K562 (cell line): ENCODE results near the gene WNT6. TPM values are rescaled to one million over a fixed set of nuclear protein-coding genes. Genes with fewer than 3 reads are reported as not detected.

Experiments used
- BDP1 ChIP-seq: IDR thresholded peaks from 3 replicates; pipeline ENCODE4 v1.6.1; 2011; ENCODE audit not compliant: insufficient read length, insufficient read depth
- FOXJ2 ChIP-seq: fragments of 200-800 bp; sonication (Bioruptor generic); IDR thresholded peaks from 2 replicates; pipeline ENCODE4 v1.6.1; 2016; ENCODE audit warnings: missing genetic modification characterization, missing compliant biosample characterization
- KDM4B ChIP-seq, 2 experiments: fragments of 450-650 bp in 1 of 2; sonication (generic) in 1 of 2; IDR thresholded peaks; 2 replicates each; pipeline ENCODE4 v1.6.1; 2016 to 2017; ENCODE audit warnings: borderline replicate concordance in 2 of 2, antibody characterized with exemption in 1 of 2, low read depth in 1 of 2, mild to moderate bottlenecking in 1 of 2
- LCOR ChIP-seq: sonication (generic); formaldehyde crosslinking; IDR thresholded peaks from 2 replicates; pipeline ENCODE4 v1.8.0; 2022; ENCODE audit warnings: mild to moderate bottlenecking, missing genetic modification reagents
- PRMT5 ChIP-seq: sonication (generic); formaldehyde crosslinking; IDR thresholded peaks from 2 replicates; pipeline ENCODE4 v1.5.0; 2020; ENCODE audit warnings: missing genetic modification reagents
- RBM15 ChIP-seq: fragments of 200-400 bp; formaldehyde crosslinking; IDR thresholded peaks from 2 replicates; pipeline ENCODE4 v1.6.1; 2018; ENCODE audit warnings: mild to moderate bottlenecking, low read length, moderate library complexity; ENCODE audit not compliant: insufficient read depth
- RBM34 ChIP-seq: fragments of 200-400 bp; formaldehyde crosslinking; IDR thresholded peaks from 2 replicates; pipeline ENCODE4 v1.6.1; 2018; ENCODE audit warnings: low read length, borderline replicate concordance; ENCODE audit not compliant: insufficient read depth
- RFX5 ChIP-seq: IDR thresholded peaks from 2 replicates; pipeline ENCODE4 v1.6.1; 2011; ENCODE audit warnings: low read depth, mild to moderate bottlenecking, improper control_type of control experiment, low read length
- SMARCC2 ChIP-seq: fragments of 450-650 bp; IDR thresholded peaks from 2 replicates; pipeline ENCODE4 v1.6.1; 2017; ENCODE audit warnings: antibody characterized with exemption, moderate library complexity, mild to moderate bottlenecking, low read depth
- SMC3 ChIP-seq: conservative IDR thresholded peaks from 2 replicates; pipeline ENCODE4 v1.6.1; 2011; ENCODE audit warnings: low read depth, low read length, improper control_type of control experiment; ENCODE audit not compliant: insufficient read depth
- SP2 ChIP-seq: IDR thresholded peaks from 2 replicates; pipeline ENCODE4 v1.6.1; 2011; ENCODE audit warnings: mild to moderate bottlenecking, low read depth, low read length, moderate library complexity; ENCODE audit not compliant: poor library complexity, severe bottlenecking; ENCODE audit errors: extremely low read depth
- TFAM ChIP-seq: fragments of 250-450 bp; sonication (Bioruptor Pico); conservative IDR thresholded peaks from 2 replicates; pipeline ENCODE4 v1.5.0; 2021; ENCODE audit warnings: mild to moderate bottlenecking, moderate library complexity
- ZEB2 ChIP-seq: fragments of 450-650 bp; IDR thresholded peaks from 2 replicates; pipeline ENCODE4 v1.6.1; 2016
- ZNF445 ChIP-seq: fragments of 250-450 bp; sonication (Bioruptor Pico); IDR thresholded peaks from 2 replicates; pipeline ENCODE4 v1.4.0; 2020; ENCODE audit warnings: low read depth, mild to moderate bottlenecking, moderate library complexity
- ZNF507 ChIP-seq: conservative IDR thresholded peaks from 2 replicates; pipeline ENCODE4 v1.6.1; 2017; ENCODE audit warnings: missing genetic modification characterization, missing compliant biosample characterization
- ZNF644 ChIP-seq: fragments of 200-800 bp; sonication (Bioruptor generic); IDR thresholded peaks from 2 replicates; pipeline ENCODE4 v1.6.1; 2016; ENCODE audit warnings: low read depth, missing genetic modification characterization, missing compliant biosample characterization
- ZSCAN29 ChIP-seq: fragments of 450-650 bp; IDR thresholded peaks from 2 replicates; pipeline ENCODE4 v1.6.1; 2017
- polyA plus RNA-seq, 8 experiments: library from polyadenylated mRNA; depleted of rRNA in 4 of 8; stranded (reverse) in 5 of 8; unstranded in 3 of 8; fragments of >200 nt; fragmentation: Nextera tagmentation in 2 of 8; fragmentation: Illumina TruSeq in 1 of 8; extraction: Ambion mirVana in 2 of 8; extraction: Trizol in 1 of 8; gene quantifications; 2 replicates each; pipeline versions ENCODE4 v1.2.1 to v1.2.3, GENCODE V29; 2011 to 2014; ENCODE audit warnings: inconsistent platforms in 1 of 8, missing spikeins in 1 of 8
- total RNA-seq, 7 experiments: library from RNA; depleted of rRNA in 6 of 7; stranded (reverse); fragments of >200 nt in 6 of 7; fragmentation: Illumina TruSeq in 2 of 7; extraction: Trizol in 2 of 7; gene quantifications; 2 replicates each; pipeline versions ENCODE4 v1.2.1 to v1.2.3, GENCODE V29; 2011 to 2021; ENCODE audit warnings: low replicate concordance in 1 of 7
- TF ChIP-seq, protein P1 (sequence below): sonication (generic); formaldehyde crosslinking; IDR thresholded peaks from 2 replicates; pipeline ENCODE4 v1.8.1; 2023; ENCODE audit warnings: missing genetic modification reagents, mild to moderate bottlenecking, borderline replicate concordance

The WNT6 gene
- total and polyA plus RNA-seq, 9 of the 15 experiments (the other 6 are each of a cell fraction or from before 2014, with no cell fraction given) = not detected

DNA sequence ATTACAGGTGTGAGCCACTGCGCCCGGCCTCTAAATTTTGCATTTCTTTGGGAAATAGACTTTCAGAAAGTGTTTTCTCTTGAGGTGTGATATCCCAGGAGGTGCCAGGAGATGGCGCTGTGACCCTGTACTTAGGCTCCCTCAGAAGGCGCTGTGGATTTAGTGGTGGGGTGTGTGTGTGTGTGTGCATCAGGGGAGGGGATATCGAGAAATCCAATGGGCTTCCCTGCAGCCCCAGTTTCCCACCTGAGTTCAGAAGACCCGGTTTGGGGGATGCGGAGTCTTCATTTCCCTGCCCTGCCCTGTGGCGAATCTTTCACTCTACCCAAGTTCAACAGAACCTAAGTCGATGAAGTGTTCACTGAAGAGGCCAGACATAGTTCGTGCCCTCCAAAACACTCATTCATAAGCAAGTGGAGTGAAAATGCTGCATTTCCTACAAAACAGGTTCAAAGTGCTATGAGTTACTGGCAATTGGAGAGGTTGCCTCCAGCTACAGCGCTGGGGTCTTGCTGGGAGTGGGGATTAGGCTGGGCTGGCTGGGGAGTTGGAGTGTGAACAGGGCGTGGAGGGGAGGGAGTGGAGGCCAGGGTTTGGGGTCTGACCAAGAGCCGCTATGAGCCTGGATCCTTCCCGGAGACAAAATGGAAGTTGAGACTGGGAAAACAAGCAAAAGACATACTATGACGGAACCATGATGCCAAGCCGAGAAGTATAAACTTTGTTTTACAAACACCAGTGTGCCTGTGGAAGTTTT is 6.5 kb upstream of the WNT6 start (continued):
- TF ChIP-seq KDM4B (IDR thresholded peaks at IDR 0.05; ENCODE audit: borderline replicate concordance in 2 of 2, low read depth in 1 of 2) (no peak), PRMT5 (no peak), ZNF445 (no peak), ZNF644 (tag) (no peak), RBM34 (no peak), FOXJ2 (no peak), RFX5 (no peak), ZEB2 (no peak), BDP1 (no peak), TFAM (no peak), SP2 (no peak), SMC3 (peak; percentile 63), ZNF507 (tag) (no peak), LCOR (CRISPR knock-in tag) (no peak), RBM15 (no peak), ZSCAN29 (no peak), SMARCC2 (no peak)
- TF ChIP-seq, protein P1, sequence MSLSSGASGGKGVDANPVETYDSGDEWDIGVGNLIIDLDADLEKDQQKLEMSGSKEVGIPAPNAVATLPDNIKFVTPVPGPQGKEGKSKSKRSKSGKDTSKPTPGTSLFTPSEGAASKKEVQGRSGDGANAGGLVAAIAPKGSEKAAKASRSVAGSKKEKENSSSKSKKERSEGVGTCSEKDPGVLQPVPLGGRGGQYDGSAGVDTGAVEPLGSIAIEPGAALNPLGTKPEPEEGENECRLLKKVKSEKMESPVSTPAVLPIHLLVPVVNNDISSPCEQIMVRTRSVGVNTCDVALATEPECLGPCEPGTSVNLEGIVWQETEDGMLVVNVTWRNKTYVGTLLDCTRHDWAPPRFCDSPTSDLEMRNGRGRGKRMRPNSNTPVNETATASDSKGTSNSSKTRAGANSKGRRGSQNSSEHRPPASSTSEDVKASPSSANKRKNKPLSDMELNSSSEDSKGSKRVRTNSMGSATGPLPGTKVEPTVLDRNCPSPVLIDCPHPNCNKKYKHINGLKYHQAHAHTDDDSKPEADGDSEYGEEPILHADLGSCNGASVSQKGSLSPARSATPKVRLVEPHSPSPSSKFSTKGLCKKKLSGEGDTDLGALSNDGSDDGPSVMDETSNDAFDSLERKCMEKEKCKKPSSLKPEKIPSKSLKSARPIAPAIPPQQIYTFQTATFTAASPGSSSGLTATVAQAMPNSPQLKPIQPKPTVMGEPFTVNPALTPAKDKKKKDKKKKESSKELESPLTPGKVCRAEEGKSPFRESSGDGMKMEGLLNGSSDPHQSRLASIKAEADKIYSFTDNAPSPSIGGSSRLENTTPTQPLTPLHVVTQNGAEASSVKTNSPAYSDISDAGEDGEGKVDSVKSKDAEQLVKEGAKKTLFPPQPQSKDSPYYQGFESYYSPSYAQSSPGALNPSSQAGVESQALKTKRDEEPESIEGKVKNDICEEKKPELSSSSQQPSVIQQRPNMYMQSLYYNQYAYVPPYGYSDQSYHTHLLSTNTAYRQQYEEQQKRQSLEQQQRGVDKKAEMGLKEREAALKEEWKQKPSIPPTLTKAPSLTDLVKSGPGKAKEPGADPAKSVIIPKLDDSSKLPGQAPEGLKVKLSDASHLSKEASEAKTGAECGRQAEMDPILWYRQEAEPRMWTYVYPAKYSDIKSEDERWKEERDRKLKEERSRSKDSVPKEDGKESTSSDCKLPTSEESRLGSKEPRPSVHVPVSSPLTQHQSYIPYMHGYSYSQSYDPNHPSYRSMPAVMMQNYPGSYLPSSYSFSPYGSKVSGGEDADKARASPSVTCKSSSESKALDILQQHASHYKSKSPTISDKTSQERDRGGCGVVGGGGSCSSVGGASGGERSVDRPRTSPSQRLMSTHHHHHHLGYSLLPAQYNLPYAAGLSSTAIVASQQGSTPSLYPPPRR = no peak
